Upper lobe of left lung (tissue), 6 donors: ENCODE measurements around the gene ERCC5. TPM values are rescaled to one million over a fixed set of nuclear protein-coding genes. Genes with fewer than 3 reads are reported as not detected.

Experiments used
- ATAC-seq, 2 donors: fragments of 200-7000 bp; cut with Tn5 transposase; one replicate each; pipeline ENCODE4 v1.9.1; 2022; ENCODE audit warnings: mild to moderate bottlenecking in 2 of 2, moderate library complexity in 2 of 2; ENCODE audit not compliant: low FRiP score in 2 of 2
- DNase-seq, 2 donors: peaks; one replicate each; pipeline ENCODE4 v3.0.0-alpha.2; 2019 to 2020
- H3K27ac ChIP-seq, 4 donors: fragments of 200-600 bp; sonication (generic); one replicate each; pipeline ENCODE4 v1.5.1; 2016 to 2019
- H3K27me3 ChIP-seq, 4 donors: fragments of 200-600 bp; sonication (generic); one replicate each; pipeline ENCODE4 v1.5.1; 2017 to 2019
- H3K36me3 ChIP-seq, 4 donors: fragments of 200-600 bp; sonication (generic); one replicate each; pipeline ENCODE4 v1.5.1; 2016 to 2019
- H3K4me1 ChIP-seq, 4 donors: fragments of 200-600 bp; sonication (generic); one replicate each; pipeline ENCODE4 v1.5.1; 2018 to 2019
- H3K4me3 ChIP-seq, 4 donors: fragments of 200-600 bp; sonication (generic); one replicate each; pipeline ENCODE4 v1.5.1; 2017 to 2019; ENCODE audit warnings: mild to moderate bottlenecking in 2 of 4, moderate library complexity in 1 of 4
- H3K9me3 ChIP-seq, 4 donors: fragments of 200-600 bp; sonication (generic); one replicate each; pipeline ENCODE4 v1.5.1; 2018 to 2019
- EP300 ChIP-seq, 4 donors: sonication (generic); formaldehyde crosslinking; IDR thresholded peaks; one replicate each; pipeline ENCODE4 v1.5.1; 2017; ENCODE audit warnings: antibody characterized with exemption in 4 of 4, control low read depth in 2 of 4
- POLR2A ChIP-seq, 4 donors: fragments of 450-650 bp; IDR thresholded peaks; one replicate each; pipeline ENCODE4 v1.5.1; 2016 to 2017; ENCODE audit warnings: antibody characterized with exemption in 4 of 4, mild to moderate bottlenecking in 2 of 4
- POLR2AphosphoS5 ChIP-seq, 2 donors: sonication (generic); formaldehyde crosslinking; IDR thresholded peaks; one replicate each; pipeline ENCODE4 v1.5.1; 2017; ENCODE audit warnings: antibody characterized with exemption in 2 of 2
- WGBS, 2 donors: methylation state at CpG; one replicate each; pipeline ENCODE4 v1.1.5; 2017 to 2018; 5-methylcytosine and 5-hydroxymethylcytosine counted together
- total RNA-seq, 6 donors: library from RNA; depleted of rRNA in 4 of 6; stranded (reverse); fragments of >200 nt in 4 of 6; gene quantifications; one replicate each; pipeline versions ENCODE4 v1.1.0 to v1.2.1, GENCODE V29; 2016 to 2021
- TF ChIP-seq, protein P1 (sequence below), 6 experiments: fragments of 450-650 bp in 4 of 6; fragments of 200-600 bp in 2 of 6; sonication (generic) in 2 of 6; IDR thresholded peaks; one replicate each; pipeline ENCODE4 v1.5.1; 2016 to 2019; ENCODE audit warnings: antibody characterized with exemption in 6 of 6
- donor health status: DM: no; HTN: no; CAD: no; lungs with moderate emphysema.
- donor health status: DM: no; HTN: yes; CAD: no; lungs with severe emphysema.

Gene ERCC5
- total RNA-seq, 6 donors from 2014 or later = 39.1 to 138 (median 47.4) TPM

DNA sequence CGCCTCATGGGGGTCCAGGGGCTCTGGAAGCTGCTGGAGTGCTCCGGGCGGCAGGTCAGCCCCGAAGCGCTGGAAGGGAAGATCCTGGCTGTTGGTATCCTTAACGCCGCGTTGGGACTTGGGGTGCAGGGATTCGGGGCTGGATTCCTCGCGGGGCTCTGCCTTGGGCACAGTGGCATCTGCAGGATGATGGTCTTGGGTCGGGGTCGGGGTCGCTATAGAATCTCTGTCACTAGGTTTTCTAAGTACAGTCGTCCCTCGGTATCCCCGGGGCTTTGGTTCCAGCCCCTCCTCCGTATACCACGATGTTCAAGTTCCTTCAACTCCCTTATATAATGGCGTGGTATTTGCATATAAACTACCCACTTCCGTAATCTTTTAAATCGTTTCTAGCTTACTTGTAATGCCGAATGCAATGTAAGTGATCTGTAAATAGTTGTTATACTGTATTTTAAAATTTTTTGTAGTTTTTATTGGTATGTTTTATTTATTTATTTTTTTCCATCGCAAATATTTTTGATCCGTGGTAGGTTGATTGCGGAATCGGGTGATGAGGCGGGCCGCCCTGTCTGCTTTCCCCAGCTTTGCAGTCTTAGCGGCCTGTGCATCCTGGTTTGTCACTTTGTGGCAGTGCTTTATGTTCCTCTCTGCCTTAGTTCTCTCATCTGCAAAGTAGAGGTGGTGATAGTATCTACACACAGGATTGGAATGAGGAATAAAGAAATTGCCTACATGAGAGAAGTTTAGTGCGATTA, 606 bp downstream of the ERCC5 start:
- H3K27ac ChIP-seq = peak overlapping the region; percentile 97 to 99 (median 98)
- peaks cover 10 to 33% (median 13%) of the 10 kb centered on the region in 4 donors for H3K4me1 ChIP-seq
- TF ChIP-seq POLR2AphosphoS5 (IDR thresholded peaks at IDR 0.05) (peak in 1 of 2 donors; percentile 11), POLR2A (IDR thresholded peaks at IDR 0.05) (no peak), EP300 (IDR thresholded peaks at IDR 0.05) (no peak)
- TF ChIP-seq, protein P1, sequence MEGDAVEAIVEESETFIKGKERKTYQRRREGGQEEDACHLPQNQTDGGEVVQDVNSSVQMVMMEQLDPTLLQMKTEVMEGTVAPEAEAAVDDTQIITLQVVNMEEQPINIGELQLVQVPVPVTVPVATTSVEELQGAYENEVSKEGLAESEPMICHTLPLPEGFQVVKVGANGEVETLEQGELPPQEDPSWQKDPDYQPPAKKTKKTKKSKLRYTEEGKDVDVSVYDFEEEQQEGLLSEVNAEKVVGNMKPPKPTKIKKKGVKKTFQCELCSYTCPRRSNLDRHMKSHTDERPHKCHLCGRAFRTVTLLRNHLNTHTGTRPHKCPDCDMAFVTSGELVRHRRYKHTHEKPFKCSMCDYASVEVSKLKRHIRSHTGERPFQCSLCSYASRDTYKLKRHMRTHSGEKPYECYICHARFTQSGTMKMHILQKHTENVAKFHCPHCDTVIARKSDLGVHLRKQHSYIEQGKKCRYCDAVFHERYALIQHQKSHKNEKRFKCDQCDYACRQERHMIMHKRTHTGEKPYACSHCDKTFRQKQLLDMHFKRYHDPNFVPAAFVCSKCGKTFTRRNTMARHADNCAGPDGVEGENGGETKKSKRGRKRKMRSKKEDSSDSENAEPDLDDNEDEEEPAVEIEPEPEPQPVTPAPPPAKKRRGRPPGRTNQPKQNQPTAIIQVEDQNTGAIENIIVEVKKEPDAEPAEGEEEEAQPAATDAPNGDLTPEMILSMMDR (IDR thresholded peaks at IDR 0.05) = no peak
- ATAC-seq (peak; percentile 70 to 75), DNase-seq (peak; percentile 57 to 81)
- no peaks in the 10 kb centered on the region for H3K27me3 ChIP-seq
- no peaks in the 10 kb centered on the region for H3K36me3 ChIP-seq
- WGBS, 2 donors = 1% methylated on average over 20 to 31 of the region's 31 CpGs
- peaks cover 0 to 2% (median 0%) of the 10 kb centered on the region in 4 donors for H3K9me3 ChIP-seq
- peak overlapping the region; percentile 62 to 100 (median 88) for H3K4me3 ChIP-seq

DNA sequence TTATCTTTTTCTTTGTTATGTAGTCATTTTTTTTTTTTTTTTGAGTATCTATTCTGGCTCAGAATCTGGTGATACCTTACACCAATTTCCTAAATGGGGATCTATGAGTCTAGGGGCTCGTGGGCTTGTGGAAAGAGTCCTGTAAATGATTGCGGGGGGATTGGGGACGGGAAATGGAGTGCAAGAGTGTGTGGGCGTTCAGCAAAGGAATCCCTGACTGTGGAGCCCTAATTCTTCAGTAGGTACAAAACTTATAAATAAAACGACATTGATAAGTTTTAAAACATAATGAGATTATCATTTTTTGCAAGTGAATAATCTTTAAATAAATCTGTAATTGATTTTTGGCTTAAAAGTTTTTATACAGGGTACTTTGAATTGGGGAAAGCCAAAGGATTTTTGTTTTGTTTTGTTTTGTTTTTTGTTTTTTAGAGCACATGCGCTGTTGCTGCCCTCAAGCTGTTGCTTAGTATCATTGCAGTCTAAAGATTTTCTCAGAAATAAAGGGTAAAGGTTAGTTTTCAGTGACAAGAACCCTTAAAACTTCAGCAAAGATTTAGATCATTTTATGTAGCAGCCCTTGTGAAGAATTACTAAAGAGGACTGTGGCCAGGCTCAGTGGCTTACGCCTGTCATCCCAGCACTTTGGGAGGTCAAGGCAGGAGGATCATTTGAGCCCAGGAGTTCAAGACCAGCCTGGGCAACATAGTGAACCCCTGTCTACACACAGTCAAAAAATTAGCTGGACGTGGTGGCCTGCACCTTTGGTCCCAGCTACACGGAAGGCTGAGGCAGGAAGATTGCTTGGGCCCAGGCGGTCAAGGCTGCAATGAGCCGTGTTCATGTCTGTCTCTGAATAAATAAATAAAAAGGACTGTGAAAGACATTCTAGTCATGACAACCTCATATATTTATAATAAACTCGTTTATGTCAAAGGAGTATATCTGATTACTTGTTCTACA, 1.7 kb downstream of the ERCC5 start:
- Histone ChIP-seq H3K36me3 (peaks cover 0 to 3% (median 0%) of the 10 kb centered on the region in 4 donors), H3K4me1 (peaks cover 10 to 33% (median 13%) of the 10 kb centered on the region in 4 donors), H3K27ac (peak overlapping the region; percentile 97 to 99 (median 98)), H3K4me3 (peak overlapping the region in 3 of 4 donors; percentile 86 to 100 (median 91)), H3K9me3 (peaks cover 0 to 2% (median 0%) of the 10 kb centered on the region in 4 donors), H3K27me3 (no peaks in the 10 kb centered on the region)
- no peak for TF ChIP-seq EP300 (IDR thresholded peaks at IDR 0.05)
- TF ChIP-seq, protein P1 (IDR thresholded peaks at IDR 0.05) = peak; percentile 32 to 57 (median 52)
- ATAC-seq = no peak
- DNase-seq = no peak
- 22 to 28% methylated on average over 12 of the region's 12 CpGs for WGBS, 2 donors

DNA sequence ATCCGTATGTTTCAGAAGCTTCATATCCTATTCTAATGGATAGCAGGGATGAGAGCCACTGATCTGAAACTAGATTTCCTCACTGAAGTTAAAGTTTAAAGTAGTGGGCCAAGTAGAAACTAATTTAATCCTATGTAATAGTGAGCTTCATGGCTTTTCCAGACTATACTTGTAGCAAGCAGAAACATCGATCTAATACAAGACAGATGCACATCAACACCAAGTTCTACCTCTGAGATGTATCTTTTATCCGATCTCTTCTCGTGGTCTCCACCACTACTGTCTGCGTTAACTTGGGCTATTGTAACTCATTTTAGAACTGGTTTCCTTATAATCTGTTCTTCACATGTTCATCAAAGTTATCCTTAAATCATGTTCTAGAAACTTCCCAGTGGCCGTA, 3.1 kb downstream of the ERCC5 start:
- H3K36me3 ChIP-seq = peaks cover 0 to 15% (median 5%) of the 10 kb centered on the region in 4 donors
- no peak overlapping the region for H3K27ac ChIP-seq
- ATAC-seq (no peak), DNase-seq (no peak)
- TF ChIP-seq, protein P1 (IDR thresholded peaks at IDR 0.05) = no peak
- TF ChIP-seq EP300 (IDR thresholded peaks at IDR 0.05) (no peak), POLR2AphosphoS5 (IDR thresholded peaks at IDR 0.05) (no peak), POLR2A (IDR thresholded peaks at IDR 0.05) (no peak)
- no peak overlapping the region for H3K4me3 ChIP-seq
- WGBS, 2 donors = 88 to 92% methylated on average over 6 of the region's 6 CpGs
- H3K27me3 ChIP-seq = no peaks in the 10 kb centered on the region
- H3K4me1 ChIP-seq = peaks cover 10 to 33% (median 13%) of the 10 kb centered on the region in 4 donors
- peaks cover 0 to 2% (median 0%) of the 10 kb centered on the region in 4 donors for H3K9me3 ChIP-seq

DNA sequence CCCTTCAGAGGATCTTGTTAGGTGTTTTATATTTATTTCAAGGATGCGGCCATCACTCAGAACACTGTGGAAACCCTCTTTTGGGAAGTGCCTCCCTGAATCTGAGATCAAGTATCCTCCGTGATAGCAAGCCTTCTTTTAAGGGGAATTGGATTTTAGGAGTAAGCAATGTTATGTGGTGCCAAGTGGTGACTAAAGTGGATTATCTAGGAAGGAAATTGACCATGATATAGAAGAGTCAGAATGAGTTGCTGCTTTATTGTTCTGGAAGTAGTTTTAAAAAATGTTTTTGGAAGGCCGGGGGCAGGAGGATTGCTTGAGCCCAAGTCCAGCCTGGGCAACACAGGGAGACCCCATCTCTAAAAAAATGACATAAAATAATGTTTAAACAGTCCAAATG, 6.7 kb downstream of the ERCC5 start:
- peaks cover 8 to 17% (median 9%) of the 10 kb centered on the region in 4 donors for H3K4me1 ChIP-seq
- H3K27me3 ChIP-seq = no peaks in the 10 kb centered on the region
- no peak for DNase-seq
- H3K4me3 ChIP-seq = no peak overlapping the region
- no peak for ATAC-seq
- no peaks in the 10 kb centered on the region for H3K9me3 ChIP-seq
- TF ChIP-seq POLR2A (IDR thresholded peaks at IDR 0.05) (no peak), EP300 (IDR thresholded peaks at IDR 0.05) (no peak), POLR2AphosphoS5 (IDR thresholded peaks at IDR 0.05) (no peak)
- TF ChIP-seq, protein P1 (IDR thresholded peaks at IDR 0.05) = no peak
- peaks cover 8 to 51% (median 28%) of the 10 kb centered on the region in 4 donors for H3K36me3 ChIP-seq
- H3K27ac ChIP-seq = no peak overlapping the region
- WGBS, 2 donors = 95 to 96% methylated on average over 3 of the region's 3 CpGs
